Type B pancreatic cell (in vitro differentiated cells): Measurements from ENCODE around the gene CEP104. TPM values are rescaled to one million over a fixed set of nuclear protein-coding genes. Genes with fewer than 3 reads are reported as not detected.

ENCODE experiments used
- DNase-seq: peaks from one replicate; pipeline ENCODE4 v3.0.0; 2021; ENCODE audit warnings: mixed read lengths; ENCODE audit not compliant: unreplicated experiment; ENCODE audit errors: extremely low spot score
- H3K27ac Mint-ChIP-seq: 2 replicates; pipeline ENCODE4 v1.8.0; 2021; ENCODE audit warnings: mild to moderate bottlenecking, mixed read lengths
- H3K27me3 Mint-ChIP-seq: 2 replicates; pipeline ENCODE4 v1.8.0; 2021; ENCODE audit warnings: mixed read lengths
- H3K36me3 Mint-ChIP-seq: 2 replicates; pipeline ENCODE4 v1.8.0; 2021; ENCODE audit warnings: mixed read lengths
- H3K4me1 Mint-ChIP-seq: one replicate; pipeline ENCODE4 v1.8.0; 2021; ENCODE audit warnings: mixed read lengths; ENCODE audit not compliant: unreplicated experiment
- H3K4me3 Mint-ChIP-seq: 2 replicates; pipeline ENCODE4 v1.8.0; 2021; ENCODE audit warnings: mild to moderate bottlenecking, mixed read lengths
- H3K9me3 Mint-ChIP-seq: 2 replicates; pipeline ENCODE4 v1.8.0; 2021; ENCODE audit warnings: mixed read lengths
- CTCF ChIP-seq: fragments of 200-600 bp; sonication (generic); conservative IDR thresholded peaks from 2 replicates; pipeline ENCODE4 v1.5.0; 2021; ENCODE audit warnings: antibody characterized with exemption, mild to moderate bottlenecking
- total RNA-seq: library from RNA; stranded (reverse); gene quantifications from 2 replicates; pipeline ENCODE4 v1.2.1, GENCODE V29; 2021; ENCODE audit warnings: low replicate concordance

CEP104 gene
- total RNA-seq, 1 donor from 2014 or later, result 41.9 TPM

GRCh38 chr1:3841491-3841890 is 15.5 kb downstream of the CEP104 start:
- H3K27me3 Mint-ChIP-seq, result no peaks in the 10 kb centered on the region
- TF ChIP-seq CTCF, result no peak
- no peak overlapping the region for H3K4me3 Mint-ChIP-seq
- H3K9me3 Mint-ChIP-seq, result no peaks in the 10 kb centered on the region
- peaks cover 37% of the 10 kb centered on the region for H3K36me3 Mint-ChIP-seq
- no peak overlapping the region for H3K27ac Mint-ChIP-seq
- no peak for DNase-seq
- no peaks in the 10 kb centered on the region for H3K4me1 Mint-ChIP-seq

GRCh38 chr1:3838788-3839187 is 18.2 kb downstream of the CEP104 start:
- no peaks in the 10 kb centered on the region for H3K27me3 Mint-ChIP-seq

DNA sequence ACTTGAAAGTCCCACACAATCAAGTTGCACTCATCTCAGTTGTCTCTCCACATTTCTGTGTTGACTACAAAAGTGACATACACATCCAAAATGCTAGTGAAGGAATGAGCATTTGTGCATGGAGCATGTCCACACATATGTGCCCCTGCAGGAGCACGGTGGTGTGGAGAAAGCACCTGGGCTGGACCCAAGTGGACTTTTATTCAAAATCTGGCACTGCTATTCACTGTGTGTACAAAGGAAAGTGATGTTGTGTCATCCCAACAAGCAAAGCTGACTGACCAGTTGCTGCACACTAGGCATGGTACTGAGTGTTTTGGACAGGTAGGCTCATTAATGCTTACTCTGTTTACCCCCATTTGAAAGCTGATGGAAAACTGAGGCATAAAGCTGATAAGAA is 19.3 kb downstream of the CEP104 start:
- Mint-ChIP-seq H3K9me3 (no peaks in the 10 kb centered on the region), H3K27ac (no peak overlapping the region), H3K4me3 (no peak overlapping the region), H3K4me1 (no peaks in the 10 kb centered on the region), H3K36me3 (peaks cover 40% of the 10 kb centered on the region), H3K27me3 (no peaks in the 10 kb centered on the region)
- DNase-seq, result no peak
- no peak for TF ChIP-seq CTCF

More at GRCh38 chr1:3838788-3839187, 18.2 kb downstream of the CEP104 start:
- DNase-seq, result no peak
- H3K4me3 Mint-ChIP-seq, result no peak overlapping the region
- no peaks in the 10 kb centered on the region for H3K9me3 Mint-ChIP-seq
- H3K36me3 Mint-ChIP-seq, result peaks cover 40% of the 10 kb centered on the region
- no peak overlapping the region for H3K27ac Mint-ChIP-seq
- no peak for TF ChIP-seq CTCF
- no peaks in the 10 kb centered on the region for H3K4me1 Mint-ChIP-seq

DNA sequence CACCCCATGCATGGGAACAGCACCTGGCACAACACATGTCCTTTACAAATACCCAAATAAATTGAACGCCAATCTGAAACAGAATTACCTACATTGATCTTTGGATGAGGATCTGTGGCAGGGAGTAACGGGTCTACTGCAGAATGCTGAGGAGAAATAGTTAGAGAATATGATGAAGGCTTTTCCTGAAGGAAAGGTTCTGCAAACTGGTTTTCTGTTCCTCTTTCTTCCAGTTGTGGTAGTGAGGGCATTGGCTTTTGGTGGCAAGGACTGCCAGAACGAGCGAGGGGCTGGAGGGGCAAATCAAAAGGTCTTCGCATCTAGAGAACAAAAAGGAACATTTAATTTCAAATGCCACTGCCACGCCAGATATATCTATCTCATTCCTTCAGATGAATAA is 19.8 kb downstream of the CEP104 start:
- peaks cover 42% of the 10 kb centered on the region for H3K36me3 Mint-ChIP-seq
- H3K4me1 Mint-ChIP-seq, result no peaks in the 10 kb centered on the region
- no peak overlapping the region for H3K27ac Mint-ChIP-seq
- TF ChIP-seq CTCF, result no peak
- no peaks in the 10 kb centered on the region for H3K9me3 Mint-ChIP-seq
- no peak overlapping the region for H3K4me3 Mint-ChIP-seq
- H3K27me3 Mint-ChIP-seq, result no peaks in the 10 kb centered on the region
- DNase-seq, result no peak

DNA sequence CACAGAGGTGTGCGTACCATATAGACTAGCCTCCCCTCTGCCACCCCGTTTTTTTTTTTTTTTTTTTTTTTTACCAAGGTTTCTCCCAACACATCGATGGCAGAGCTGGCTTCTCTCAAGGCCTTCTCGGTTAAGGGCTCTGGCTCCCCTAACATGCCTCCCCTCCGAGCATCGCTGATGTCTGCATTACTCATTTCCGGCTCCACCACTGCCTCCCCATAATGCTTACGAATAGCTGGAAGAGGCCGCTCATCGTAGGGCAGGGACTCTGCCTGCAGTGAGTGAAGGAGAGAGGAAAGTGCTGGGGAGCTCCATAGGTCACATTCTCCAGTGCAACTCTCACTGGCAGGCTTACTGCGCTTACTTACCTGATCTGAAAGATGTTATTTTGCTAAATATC is 20.6 kb downstream of the CEP104 start:
- H3K27ac Mint-ChIP-seq, result no peak overlapping the region
- no peaks in the 10 kb centered on the region for H3K27me3 Mint-ChIP-seq
- no peaks in the 10 kb centered on the region for H3K9me3 Mint-ChIP-seq
- no peak overlapping the region for H3K4me3 Mint-ChIP-seq
- H3K36me3 Mint-ChIP-seq, result peaks cover 47% of the 10 kb centered on the region
- no peaks in the 10 kb centered on the region for H3K4me1 Mint-ChIP-seq
- no peak for DNase-seq
- no peak for TF ChIP-seq CTCF

DNA sequence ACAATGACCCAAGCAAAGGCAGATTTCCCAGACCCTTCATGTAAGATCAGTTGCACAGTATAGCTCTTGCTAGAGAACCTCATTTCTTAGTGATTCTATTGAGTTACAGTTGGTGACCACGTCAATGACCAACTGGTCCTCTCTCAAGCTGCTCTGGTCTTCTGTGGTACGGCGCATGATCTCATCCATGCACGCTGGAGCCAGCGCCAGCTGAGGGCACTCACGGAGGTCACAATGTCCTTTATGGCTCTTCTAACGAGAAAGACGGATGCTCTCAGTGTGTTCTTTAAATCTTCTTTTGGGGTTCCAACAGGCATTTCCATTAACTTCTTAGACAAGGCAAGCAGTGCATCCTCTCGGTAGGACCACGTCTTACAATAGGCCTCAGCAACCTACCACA is 22.3 kb downstream of the CEP104 start:
- no peaks in the 10 kb centered on the region for H3K9me3 Mint-ChIP-seq

More for the DNA sequence above, 22.3 kb downstream of the CEP104 start:
- peaks cover 41% of the 10 kb centered on the region for H3K36me3 Mint-ChIP-seq
- H3K27me3 Mint-ChIP-seq, result no peaks in the 10 kb centered on the region
- no peaks in the 10 kb centered on the region for H3K4me1 Mint-ChIP-seq
- DNase-seq, result no peak
- no peak for TF ChIP-seq CTCF
- H3K4me3 Mint-ChIP-seq, result no peak overlapping the region
- H3K27ac Mint-ChIP-seq, result no peak overlapping the region
